Measurements from ENCODE around the gene PPP1R3F. TPM values are rescaled to one million over a fixed set of nuclear protein-coding genes. Genes with fewer than 3 reads are reported as not detected.

Gene PPP1R3F
- total RNA-seq, 1 donor from 2014 or later = 5.5 TPM

- peak; percentile 95 to 97 for ATAC-seq
- Histone ChIP-seq H3K4me1 (peaks cover 29% of the 10 kb centered on the region), H3K9me3 (no peaks in the 10 kb centered on the region), H3K36me3 (no peaks in the 10 kb centered on the region), H3K27ac (peak overlapping the region; percentile 93), H3K27me3 (ENCODE audit: low read depth) (no peaks in the 10 kb centered on the region), H3K4me3 (peak overlapping the region; percentile 68)
- DNase-seq = peak; percentile 96
- intact Hi-C loops (cut with DNase I) = no loop called here
- TF ChIP-seq CTCF (IDR thresholded peaks at IDR 0.05) = no peak
These were observed 405 bp upstream of the PPP1R3F start for GRCh38 chrX:49269010-49269766.

GRCh38 chrX:49270249-49270921 lies 792 bp downstream of the PPP1R3F start:
- ATAC-seq = no peak
- Histone ChIP-seq H3K9me3 (no peaks in the 10 kb centered on the region), H3K4me1 (peaks cover 29% of the 10 kb centered on the region), H3K27me3 (ENCODE audit: low read depth) (no peaks in the 10 kb centered on the region), H3K4me3 (peak overlapping the region; percentile 68), H3K36me3 (no peaks in the 10 kb centered on the region), H3K27ac (peak overlapping the region; percentile 93)
- intact Hi-C loops (cut with DNase I) = no loop called here
- DNase-seq = no peak
- no peak for TF ChIP-seq CTCF (IDR thresholded peaks at IDR 0.05)

GRCh38 chrX:49271341-49271740 lies 1.7 kb downstream of the PPP1R3F start:
- Histone ChIP-seq H3K4me3 (no peak overlapping the region), H3K27me3 (ENCODE audit: low read depth) (no peaks in the 10 kb centered on the region), H3K4me1 (peaks cover 29% of the 10 kb centered on the region), H3K9me3 (no peaks in the 10 kb centered on the region), H3K27ac (no peak overlapping the region), H3K36me3 (no peaks in the 10 kb centered on the region)
- no peak for ATAC-seq
- TF ChIP-seq CTCF (IDR thresholded peaks at IDR 0.05) = no peak
- no peak for DNase-seq
- intact Hi-C loops (cut with DNase I) = no loop called here

- TF ChIP-seq CTCF (IDR thresholded peaks at IDR 0.05) = no peak
These were observed 2.8 kb downstream of the PPP1R3F start for GRCh38 chrX:49272421-49272820.

GRCh38 chrX:49273181-49273727 lies 3.7 kb downstream of the PPP1R3F start:
- DNase-seq = no peak
- intact Hi-C loops (cut with DNase I) = no loop called here

More at GRCh38 chrX:49272421-49272820, 2.8 kb downstream of the PPP1R3F start:
- no peak for ATAC-seq
- Histone ChIP-seq H3K36me3 (no peaks in the 10 kb centered on the region), H3K27me3 (ENCODE audit: low read depth) (no peaks in the 10 kb centered on the region), H3K4me3 (no peak overlapping the region), H3K4me1 (peaks cover 29% of the 10 kb centered on the region), H3K27ac (no peak overlapping the region), H3K9me3 (no peaks in the 10 kb centered on the region)
- no peak for DNase-seq
- intact Hi-C loops (cut with DNase I) = no loop called here

More at GRCh38 chrX:49273181-49273727, 3.7 kb downstream of the PPP1R3F start:
- Histone ChIP-seq H3K4me1 (peaks cover 29% of the 10 kb centered on the region), H3K27ac (no peak overlapping the region), H3K9me3 (no peaks in the 10 kb centered on the region), H3K36me3 (no peaks in the 10 kb centered on the region), H3K4me3 (no peak overlapping the region), H3K27me3 (ENCODE audit: low read depth) (no peaks in the 10 kb centered on the region)
- TF ChIP-seq CTCF (IDR thresholded peaks at IDR 0.05) = no peak
- no peak for ATAC-seq

Data from lower lobe of right lung (tissue), 2 donors.